ENCODE data around the gene PAX7. TPM values are rescaled to one million over a fixed set of nuclear protein-coding genes. Genes with fewer than 3 reads are reported as not detected.

The PAX7 gene
- total RNA-seq, 6 experiments from 2014 or later = not detected

- Histone ChIP-seq H3K4me1 (no peaks in the 10 kb centered on the region), H3K27ac (no peak overlapping the region), H3K27me3 (peaks cover 9 to 18% of the 10 kb centered on the region in 2 donors), H3K4me3 (no peak overlapping the region), H3K36me3 (no peaks in the 10 kb centered on the region), H3K9me3 (no peaks in the 10 kb centered on the region)
- no peak for TF ChIP-seq POLR2A (IDR thresholded peaks at IDR 0.05)
- TF ChIP-seq CTCF (IDR thresholded peaks at IDR 0.05) = no peak
- ATAC-seq = no peak
- no peak for DNase-seq
- 4% methylated on average over 15 of the region's 39 CpGs for WGBS (ENCODE audit: insufficient coverage, low coverage, low lambda C conversion rate, missing lambda C conversion rate)
- intact Hi-C loops (cut with DNase I) = no loop called here
Measured at GRCh38 chr1:18629659-18630510, 761 bp upstream of the PAX7 start.

- H3K4me1 ChIP-seq = no peaks in the 10 kb centered on the region
Measured at GRCh38 chr1:18631496-18632217, 1.0 kb downstream of the PAX7 start.

GRCh38 chr1:18632218-18632588 lies 1.6 kb downstream of the PAX7 start:
- no peak for DNase-seq
- WGBS (ENCODE audit: insufficient coverage, low coverage, low lambda C conversion rate, missing lambda C conversion rate) = 5% methylated on average over 21 of the region's 23 CpGs
- ATAC-seq = no peak
- H3K36me3 ChIP-seq = no peaks in the 10 kb centered on the region
- no peaks in the 10 kb centered on the region for H3K9me3 ChIP-seq
- intact Hi-C loops (cut with DNase I) = no loop called here
- no peak overlapping the region for H3K4me3 ChIP-seq
- peaks cover 9 to 24% of the 10 kb centered on the region in 2 donors for H3K27me3 ChIP-seq
- H3K4me1 ChIP-seq = no peaks in the 10 kb centered on the region
- no peak for TF ChIP-seq POLR2A (IDR thresholded peaks at IDR 0.05)
- TF ChIP-seq CTCF (IDR thresholded peaks at IDR 0.05) = no peak
- no peak overlapping the region for H3K27ac ChIP-seq

More at GRCh38 chr1:18631496-18632217, 1.0 kb downstream of the PAX7 start:
- H3K27ac ChIP-seq = no peak overlapping the region
- no peak overlapping the region for H3K4me3 ChIP-seq
- TF ChIP-seq CTCF (IDR thresholded peaks at IDR 0.05) = no peak
- TF ChIP-seq POLR2A (IDR thresholded peaks at IDR 0.05) = no peak
- H3K27me3 ChIP-seq = peaks cover 9 to 24% of the 10 kb centered on the region in 2 donors
- ATAC-seq (no peak), DNase-seq (no peak)
- intact Hi-C loops (cut with DNase I) = no loop called here
- H3K36me3 ChIP-seq = no peaks in the 10 kb centered on the region
- H3K9me3 ChIP-seq = no peaks in the 10 kb centered on the region
- 3% methylated on average over 22 of the region's 53 CpGs for whole genome bisulfite sequencing (ENCODE audit: insufficient coverage, low coverage, low lambda C conversion rate, missing lambda C conversion rate)

- H3K9me3 ChIP-seq = no peaks in the 10 kb centered on the region
- H3K4me3 ChIP-seq = no peak overlapping the region
- no peaks in the 10 kb centered on the region for H3K36me3 ChIP-seq
- intact Hi-C loops (cut with DNase I) = no loop called here
- ATAC-seq (no peak), DNase-seq (no peak)
- no peaks in the 10 kb centered on the region for H3K4me1 ChIP-seq
- no peak overlapping the region for H3K27ac ChIP-seq
- peaks cover 9 to 24% of the 10 kb centered on the region in 2 donors for H3K27me3 ChIP-seq
- no peak for TF ChIP-seq POLR2A (IDR thresholded peaks at IDR 0.05)
- TF ChIP-seq CTCF (IDR thresholded peaks at IDR 0.05) = no peak
- 7% methylated on average over 32 of the region's 48 CpGs for WGBS (ENCODE audit: insufficient coverage, low coverage, low lambda C conversion rate, missing lambda C conversion rate)
Measured at GRCh38 chr1:18632783-18633421, 2.3 kb downstream of the PAX7 start.
